Activated effector memory CD4-positive, alpha-beta T cell treated with Interleukin-2 at 50 U/mL for 16 hours (primary cell): ENCODE measurements around the gene OPCML.

Experiments
- DNase-seq: peaks from one replicate; pipeline ENCODE4 v3.0.0-alpha.2; 2020

OPCML gene

DNA sequence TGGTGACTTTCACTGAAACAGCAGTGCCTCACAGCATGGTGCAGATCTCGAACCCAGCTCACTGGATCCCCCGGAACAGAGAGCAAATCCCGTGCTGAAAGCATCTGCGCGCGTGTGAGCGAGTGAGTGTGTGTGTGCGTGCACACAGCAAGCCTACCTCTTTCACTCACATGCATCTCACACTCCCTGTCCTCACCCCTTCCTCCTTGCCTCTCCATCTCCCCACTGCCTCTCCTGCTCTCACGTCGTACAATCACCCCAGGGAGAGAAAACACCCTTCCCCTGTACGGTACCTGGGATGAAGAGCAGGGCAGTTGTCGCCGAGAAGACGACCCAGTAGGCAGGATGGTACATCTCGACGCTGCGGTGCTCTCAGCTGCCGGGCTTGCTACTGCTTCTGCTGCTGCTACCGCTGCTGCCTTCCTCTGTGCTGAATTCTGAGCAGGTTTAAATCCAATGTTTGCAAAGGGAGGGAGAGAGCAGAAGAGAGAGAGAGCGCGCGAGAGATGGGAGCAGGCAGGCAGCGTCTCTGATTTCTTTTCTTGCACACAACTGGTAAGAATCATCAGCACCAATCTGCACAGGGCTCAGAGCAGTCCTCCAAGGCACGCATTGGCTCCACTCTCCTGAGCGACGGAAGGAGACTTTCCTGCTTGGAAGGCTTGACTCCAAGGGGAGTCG is at the start of gene OPCML:
Gene OPCML, minus strand, starts transcription at position 531 of the 681 bp plus-strand sequence.
- no peak for DNase-seq

DNA sequence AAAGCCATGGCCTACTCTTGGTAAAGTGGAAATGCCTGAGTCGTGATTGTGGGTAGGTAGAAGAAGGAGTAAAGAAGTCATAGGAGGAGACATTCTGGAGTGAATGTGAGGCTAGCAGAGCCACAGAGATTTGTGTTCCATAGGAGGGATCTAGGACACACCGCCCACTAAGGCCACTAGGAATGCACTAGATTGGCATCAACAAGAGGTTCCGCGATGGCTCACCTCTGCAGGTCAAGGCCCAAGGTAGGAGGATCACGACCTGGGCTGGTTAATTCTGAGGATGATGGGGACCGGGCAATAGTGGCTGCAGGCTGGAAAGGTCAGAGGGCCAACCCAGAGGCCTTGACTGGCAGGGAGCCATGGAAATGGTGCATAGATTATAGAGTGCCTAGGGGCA is 48.8 kb upstream of the OPCML start:
- DNase-seq, result no peak

DNA sequence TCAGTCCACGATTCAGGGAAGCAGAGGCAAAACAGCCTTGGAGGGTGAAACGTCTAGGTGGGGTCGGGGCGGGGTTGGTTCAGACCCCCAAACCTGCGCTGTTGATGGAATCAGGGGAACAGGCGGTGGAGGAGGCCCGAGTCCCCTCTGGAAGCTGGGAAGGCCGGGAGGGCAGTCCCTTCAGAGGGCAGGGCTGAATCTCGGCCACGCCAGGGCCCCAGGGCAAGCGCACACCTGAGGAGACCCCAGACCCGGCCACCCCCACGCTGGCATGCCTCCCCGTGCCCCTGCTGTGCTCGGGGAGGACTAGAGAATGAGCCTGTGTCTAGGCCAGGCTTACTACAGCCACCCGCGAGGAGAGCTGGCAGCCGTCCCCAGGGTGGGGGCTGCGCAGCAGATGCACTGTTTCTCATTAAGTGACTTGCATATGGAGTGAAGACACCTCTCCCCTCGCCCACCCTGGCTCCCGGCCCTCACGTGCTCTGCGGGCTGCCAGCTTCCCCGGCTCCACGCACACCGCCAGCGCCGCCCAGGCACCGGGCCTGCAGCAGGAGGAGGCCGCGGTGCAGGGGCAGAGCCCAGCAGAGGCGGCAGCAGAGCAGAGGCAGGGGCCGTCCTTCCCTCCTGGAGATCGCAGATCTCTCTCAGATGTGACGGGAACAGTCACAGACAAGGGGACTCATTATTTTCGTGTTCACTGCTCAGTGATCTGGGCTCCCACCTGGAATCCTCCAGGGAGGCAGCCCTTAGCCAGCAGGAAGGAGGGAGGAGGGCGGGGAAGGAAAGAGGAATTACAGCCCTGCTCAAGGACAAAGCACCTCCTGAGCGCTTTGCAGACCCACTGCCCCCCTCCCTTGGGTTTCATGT is 47.1 kb upstream of the OPCML start:
- no peak for DNase-seq

DNA sequence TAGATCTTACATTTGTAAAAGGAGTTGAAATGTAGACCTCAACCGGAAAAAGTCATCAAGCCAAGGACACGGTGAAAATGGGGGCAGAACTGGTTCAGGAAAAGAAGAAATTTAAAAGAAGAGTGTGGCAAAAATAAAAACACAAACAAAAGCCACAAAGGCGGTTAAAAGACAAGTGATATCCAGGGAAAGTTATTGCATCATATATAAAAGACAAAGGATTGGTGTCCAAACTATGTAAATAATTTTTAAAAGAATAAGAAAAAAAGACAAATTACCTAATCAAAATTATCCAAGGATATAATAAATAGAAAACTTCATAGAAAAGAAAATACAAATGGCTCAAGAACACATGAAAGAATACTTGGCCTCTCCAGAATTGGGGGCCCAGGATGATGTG is 45.1 kb upstream of the OPCML start:
- DNase-seq, result no peak

DNA sequence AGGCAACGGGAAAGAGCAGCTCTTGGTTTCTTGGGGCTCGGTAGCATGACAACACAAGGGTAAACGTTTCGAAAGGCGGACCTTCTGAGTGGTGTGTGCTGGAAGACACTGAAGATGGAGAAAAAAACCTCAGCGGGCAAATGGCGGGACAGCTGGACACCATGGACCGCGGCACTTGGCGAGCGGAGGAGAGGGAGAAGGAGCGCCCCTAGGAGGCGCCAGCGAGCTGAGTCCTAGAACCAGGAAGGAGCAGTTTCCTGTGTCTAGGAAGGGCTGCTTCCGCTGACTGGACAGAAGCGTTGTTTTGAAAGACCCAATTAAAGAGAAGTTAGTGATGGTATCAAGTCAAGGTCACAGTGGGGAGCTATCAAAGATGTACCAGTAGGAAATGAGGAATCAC is 44.0 kb upstream of the OPCML start:
- no peak for DNase-seq

DNA sequence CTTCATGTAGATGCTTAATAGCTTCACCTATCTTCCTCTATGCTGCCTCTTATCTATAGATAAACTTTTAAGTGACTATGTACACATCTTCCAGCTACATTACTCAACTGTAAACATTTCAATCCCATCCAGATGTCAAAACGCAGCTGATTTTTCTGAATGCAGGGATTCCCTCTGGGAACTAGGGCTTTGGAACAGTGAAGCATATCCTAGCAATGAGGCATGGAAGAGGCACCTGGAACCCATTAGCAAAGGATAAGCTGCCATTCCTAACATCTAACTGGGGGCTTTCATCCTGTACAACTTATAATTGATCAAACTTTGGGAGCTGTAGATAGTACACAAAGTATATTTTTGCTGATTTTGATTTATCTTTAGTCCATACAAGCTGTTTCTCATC is 40.8 kb upstream of the OPCML start:
- no peak for DNase-seq

DNA sequence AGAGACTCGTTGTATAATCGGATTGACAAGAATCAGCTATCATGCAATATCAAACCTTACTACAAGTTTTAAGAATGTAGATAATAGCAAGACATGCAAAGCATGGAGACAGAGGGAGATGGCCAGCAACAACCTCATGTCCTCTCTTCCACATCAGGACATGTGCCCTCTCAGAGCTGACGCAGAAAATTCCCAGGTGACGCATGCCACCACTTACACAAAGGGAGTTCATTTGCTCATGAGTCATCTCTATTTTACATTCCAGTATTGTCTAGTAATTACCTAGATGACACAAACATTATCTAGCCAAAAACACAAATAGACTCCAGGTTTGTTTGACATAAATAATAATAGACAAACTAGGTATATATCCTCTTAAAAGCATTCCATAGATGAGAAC is 38.1 kb upstream of the OPCML start:
- no peak for DNase-seq

DNA sequence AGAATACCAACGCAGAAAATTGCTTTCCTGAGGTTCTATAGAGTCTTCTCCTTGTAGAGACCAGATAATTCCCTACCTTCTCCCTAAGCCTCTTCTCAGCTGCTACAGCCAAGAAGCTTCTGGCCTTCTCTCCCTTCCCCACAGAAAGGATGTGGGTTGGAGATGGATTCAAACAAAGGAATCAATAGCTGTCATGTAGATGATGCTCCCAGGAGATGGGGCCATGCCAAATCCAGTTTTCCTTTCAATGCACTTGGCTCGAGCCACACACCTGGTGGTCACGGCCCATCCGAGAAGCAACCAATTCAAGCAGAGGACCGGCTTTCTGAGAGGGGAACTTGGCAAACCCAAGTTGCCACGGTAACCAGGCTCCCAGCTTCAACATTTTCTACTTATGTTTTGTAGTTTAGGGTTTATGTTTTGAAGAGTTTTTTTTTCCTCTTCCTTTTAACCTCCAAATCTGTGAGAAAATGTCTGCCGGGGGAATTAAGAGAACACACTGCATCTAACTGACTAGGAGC is 31.3 kb upstream of the OPCML start:
- DNase-seq, result no peak

DNA sequence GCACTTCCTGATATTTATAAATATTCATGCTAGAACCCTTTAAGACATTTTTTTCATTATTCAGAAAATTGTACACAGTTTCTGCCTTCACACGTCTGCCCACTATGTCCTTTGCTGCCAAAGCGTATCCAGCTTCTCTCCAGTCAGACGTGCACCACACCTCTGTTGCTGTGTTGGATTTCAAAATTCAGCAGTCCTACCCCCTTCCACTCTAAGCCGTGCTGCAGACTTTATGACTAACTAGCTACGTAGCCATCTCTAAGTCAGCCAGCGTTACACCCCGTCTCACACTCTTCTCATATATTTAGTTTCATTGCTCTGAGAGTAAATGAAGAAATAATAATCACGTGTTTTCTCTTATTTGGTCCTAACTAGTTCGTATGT is 28.2 kb upstream of the OPCML start:
- DNase-seq, result no peak

DNA sequence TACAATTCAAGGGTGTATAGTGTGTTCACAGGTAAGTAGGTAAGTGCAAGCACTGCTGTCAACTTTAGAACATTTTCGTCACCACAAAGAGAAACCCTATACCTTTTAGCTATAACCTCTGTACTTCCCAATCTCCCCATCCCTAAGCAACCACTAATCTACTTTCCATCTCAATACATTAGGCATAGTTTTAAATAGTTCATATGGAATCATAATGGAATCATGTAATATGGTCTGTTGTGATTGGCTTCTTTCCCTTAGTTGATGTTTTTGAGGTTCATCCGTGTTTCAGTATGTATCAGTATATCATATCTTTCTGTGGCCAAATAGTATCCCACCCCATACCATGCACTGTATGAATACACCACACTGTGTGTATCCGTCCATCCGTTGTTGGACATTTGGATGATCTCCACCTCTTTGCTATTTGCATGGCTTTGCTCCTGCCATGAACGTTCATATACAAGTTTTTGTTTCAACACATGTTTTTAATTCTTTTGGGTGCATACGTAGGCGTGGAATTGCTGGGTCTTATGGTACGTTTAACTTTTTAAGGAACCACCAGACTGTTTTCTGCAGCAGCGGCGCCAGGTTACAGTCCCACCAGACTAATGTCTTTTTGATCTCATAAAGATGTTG is 27.7 kb upstream of the OPCML start:
- no peak for DNase-seq

DNA sequence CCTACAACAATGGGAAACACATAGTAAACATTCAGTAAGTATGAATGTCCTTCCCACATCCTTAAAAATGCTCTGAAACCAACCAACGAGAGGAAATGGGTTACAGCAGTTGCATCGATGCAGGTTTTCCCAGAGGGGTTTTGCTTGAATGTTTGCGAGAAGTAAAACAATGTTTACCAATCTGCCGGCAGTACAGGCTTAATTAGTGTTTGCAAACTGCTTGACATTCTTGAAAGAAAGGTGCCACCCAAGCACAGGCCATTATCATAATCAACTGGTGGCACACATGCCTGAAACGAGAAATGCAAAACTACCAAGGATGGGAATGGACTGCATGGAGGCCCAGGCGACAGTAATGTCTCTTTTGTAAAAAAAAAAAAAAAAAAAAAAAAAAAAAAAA is 27.1 kb upstream of the OPCML start:
- no peak for DNase-seq

DNA sequence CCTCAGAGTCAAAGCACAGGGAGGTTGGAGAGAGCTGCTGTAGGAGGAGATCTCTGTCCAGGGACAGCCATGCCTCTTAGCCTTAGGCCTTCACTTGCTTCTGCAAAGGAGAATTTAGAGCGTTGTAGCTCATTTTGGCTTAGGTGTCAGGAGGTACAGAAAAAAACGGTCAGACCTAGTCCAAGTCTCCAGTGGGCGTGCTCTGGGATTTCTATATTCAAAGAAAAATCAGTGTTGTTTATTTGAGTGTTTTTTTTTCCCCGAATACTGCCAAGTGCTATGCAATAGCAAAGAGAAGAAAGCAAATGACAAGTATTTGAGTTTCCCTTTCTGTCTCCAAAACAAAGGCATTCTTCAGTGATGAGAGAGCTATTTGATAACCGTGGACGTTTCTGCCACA is 22.7 kb upstream of the OPCML start:
- DNase-seq, result no peak

DNA sequence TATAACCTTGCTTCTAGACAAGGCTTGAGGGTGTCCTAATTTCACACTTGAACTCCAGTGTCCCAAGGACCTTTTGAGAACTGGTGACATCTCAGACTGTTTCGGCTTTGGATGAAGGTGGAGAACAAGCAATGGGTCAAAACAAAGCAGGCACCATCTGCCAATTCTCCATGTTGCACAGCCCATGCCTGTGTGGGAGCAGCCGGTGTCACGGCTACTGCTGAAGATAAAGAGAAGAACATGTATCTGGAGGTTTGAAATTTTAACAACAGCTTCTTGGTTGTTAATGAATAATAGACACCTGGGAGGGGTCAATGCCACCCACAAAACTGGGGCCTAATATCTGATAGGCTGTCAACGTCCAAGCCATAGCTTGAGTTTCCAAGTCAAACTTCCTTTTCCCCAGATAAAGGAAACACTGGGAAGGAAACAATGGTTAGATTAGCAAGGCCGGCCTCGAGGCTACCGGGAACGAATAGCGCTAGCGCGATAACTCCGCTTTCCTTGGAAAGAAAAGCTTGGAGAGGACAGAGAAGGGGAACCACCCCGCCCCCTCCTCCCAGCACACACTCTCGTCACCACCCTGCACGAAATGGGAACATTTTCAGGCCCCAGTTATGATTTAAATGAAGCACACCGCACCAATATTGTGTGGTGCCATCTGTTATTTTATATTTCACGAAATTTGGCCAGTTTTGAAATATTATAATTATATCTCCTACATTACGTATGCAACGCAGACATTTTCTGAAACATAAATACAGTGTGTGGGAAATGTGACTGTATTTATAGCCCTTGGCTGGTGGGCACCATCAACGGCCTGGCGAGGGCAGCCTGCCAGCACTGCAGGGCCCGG is 21.8 kb upstream of the OPCML start:
- DNase-seq, result no peak

DNA sequence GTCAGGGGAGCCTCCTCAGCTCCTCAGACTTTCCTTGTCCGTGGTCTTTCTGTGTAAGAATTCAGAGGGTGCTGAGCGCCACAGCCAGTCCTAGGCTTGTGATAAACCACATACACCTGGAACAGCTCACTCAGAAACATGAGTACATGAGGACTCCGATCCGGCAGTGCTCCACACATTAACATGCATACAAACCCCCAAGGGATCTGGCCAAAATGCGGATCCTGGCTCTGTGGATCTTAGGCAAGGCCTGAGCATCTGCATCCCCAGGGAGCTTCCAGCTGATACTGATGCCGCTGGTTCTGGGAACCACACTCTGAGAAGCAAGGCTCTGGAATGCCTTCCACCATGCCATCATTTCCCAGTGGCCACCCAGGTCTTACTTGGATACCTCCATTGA is 20.6 kb upstream of the OPCML start:
- DNase-seq, result no peak

DNA sequence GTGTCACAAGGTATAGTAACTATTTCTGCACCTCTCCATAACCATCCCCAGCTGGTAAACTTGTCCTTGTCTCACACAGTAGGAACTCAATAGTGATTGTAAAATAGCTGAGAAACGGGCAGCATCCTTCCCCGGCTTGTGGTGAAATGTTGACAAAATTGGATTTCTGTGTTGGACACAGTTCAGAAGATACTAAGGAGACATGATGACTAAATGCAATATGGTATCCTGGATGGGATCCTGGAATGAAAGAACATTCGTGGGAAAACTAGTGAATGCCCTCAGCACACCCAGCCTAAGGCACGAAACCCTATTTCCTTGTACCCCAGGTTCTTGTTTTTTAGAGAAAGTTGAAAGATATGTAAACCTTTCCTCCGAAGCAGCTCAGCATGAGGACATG is 18.8 kb upstream of the OPCML start:
- DNase-seq, result no peak

DNA sequence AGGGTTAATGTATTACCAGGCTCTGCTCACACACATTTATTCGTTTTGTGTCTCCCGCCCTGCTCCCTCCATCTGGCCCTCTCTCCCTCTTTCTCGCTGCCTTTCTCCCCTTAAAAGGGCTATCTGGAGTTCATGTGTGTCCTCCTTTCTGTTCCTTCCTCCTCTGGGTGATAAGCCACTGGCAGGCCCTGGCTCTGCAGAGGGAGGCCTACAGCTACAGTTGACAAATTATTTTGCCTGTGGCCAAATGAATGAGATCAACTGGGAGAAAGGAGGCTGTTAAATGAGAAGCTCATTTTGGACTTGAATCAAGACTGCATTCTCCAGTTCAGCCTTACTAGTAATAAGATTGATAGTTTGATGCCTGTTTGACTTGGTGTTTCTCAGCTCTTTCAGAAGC is 17.5 kb upstream of the OPCML start:
- no peak for DNase-seq

DNA sequence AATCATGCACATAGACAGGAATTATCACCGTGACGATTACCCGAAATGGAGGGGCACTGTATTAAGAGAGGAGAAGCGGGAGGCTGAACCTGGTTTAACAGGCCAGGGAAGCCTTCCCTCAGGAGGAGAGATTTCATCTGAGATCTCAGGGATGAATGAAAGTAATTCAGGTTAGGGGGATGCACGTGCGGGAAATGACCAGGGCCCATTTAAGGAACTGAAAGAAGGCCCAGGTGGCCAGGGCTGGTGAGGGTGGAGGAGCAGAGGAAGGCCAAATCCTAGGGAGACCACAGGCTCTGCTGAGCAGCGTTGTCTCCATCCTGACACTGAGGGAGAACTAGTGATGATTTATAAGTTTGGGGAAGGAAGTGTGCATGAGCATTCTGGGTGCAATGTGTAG is 16.3 kb upstream of the OPCML start:
- no peak for DNase-seq

DNA sequence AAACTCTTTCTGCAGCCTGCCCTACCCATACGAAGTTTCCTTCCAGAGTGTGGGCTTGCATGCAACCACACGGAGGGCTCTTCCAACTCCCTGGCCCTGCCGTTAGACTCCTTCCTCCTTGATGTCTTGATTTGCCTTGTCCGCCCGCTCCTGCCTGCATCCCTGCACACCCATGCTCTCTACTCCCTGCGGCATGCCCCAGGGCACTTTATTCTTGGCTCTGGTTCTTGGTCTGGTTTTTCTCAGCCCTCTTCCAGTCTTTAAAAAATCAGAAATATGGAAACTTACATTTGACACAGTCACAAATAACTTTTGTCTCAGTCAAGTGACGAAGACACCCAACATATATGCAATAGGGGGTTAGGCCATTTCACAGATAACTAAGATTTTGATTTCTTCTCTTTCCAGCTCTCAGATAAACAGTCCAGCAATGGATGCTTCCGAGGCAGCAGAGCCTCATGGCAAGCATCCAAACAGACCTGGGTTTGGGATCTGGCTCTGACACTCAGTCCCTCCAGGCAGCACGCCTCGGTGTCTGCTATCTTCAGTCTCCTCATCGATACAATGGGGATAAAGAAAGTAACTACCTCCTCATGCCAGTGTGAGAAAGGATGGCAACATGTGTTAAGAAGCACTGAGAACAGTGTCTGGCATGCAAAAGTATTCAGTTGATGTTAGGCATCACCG is 15.7 kb upstream of the OPCML start:
- no peak for DNase-seq

DNA sequence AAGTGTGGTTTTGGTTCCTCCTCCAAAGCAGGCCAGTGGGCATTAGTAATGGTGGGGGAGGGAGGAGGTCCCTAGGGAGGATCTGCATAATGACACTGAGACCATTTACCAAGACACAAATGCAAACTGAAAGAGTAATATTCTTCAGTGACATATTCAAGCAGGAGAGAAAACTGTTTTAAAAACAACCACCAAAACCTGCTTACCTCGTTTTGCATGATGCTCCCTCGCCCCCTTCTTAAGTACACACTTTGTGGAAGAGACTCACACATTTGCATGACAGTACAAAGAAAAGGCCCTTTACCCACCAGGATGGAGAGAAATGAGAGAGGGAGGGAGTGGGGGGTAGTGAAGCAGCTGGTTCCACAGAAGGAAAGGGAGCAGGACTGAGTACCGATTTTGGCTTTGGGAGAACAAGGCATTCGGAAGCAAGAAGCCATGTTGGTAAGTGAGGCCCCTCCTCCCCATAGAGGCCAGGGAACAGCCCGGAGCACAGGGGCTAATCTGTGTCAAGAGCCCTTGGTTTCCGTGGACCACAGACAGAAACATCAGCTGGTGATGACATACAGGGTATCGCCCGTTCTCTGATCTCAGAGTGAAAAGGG is 13.0 kb upstream of the OPCML start:
- DNase-seq, result no peak

DNA sequence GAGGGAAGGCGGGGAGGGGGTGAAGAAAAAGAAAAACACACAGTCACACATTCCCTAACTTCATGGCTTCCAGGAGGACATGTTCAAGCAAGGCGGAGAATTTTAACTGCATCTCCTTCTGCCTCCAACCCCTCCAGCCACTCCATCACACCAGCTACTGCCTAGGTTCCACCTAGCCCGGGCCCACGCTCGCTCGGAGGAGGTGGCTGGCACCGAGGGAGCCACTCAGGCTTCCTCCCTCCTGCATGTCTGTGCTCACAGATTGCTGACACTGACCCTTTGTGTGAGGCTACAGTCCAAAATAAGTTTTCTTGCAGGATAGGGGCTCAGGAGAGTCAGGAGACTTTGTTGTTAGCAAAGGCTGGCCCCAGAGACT is 9.4 kb upstream of the OPCML start:
- DNase-seq, result no peak

DNA sequence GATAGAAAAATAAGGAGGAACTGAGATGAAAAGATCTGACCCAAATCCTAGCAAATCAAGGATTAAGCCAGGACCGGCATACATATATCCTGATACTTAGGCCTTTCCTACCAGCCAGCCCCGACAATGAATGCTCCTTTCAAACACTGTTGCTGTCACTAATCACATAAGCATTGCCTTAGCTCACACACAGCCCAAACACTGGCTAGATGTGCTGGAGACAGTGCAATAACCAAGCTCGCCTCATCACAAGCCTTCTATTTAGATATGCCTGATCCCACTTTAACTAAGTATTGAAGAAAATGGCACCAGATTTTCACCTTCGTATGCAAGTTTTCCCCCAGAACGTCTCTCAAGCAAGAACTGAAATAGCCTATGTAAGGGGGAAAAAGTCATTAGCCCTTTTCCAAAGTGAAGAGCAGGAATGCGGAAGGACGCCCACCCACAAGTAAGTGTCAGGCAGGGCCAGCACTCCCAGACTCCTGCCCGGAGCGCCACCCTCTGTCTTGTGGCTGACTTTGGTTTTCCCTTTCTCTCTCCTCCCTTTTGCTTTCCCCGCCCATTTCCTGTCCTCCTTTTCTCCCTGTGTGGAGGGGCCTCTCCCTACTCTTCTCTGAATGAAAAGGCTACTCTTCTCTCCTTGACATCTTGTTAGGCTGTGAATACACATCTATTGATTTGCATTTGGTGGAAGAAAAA is 8.9 kb upstream of the OPCML start:
- no peak for DNase-seq
